GM21381 (cell line): ENCODE measurements around the gene HCN2.

ENCODE experiments used
- ATAC-seq: cut with Tn5 transposase; IDR thresholded peaks from one replicate; pipeline ENCODE4 v1.9.1; 2021; ENCODE audit warnings: mild to moderate bottlenecking, moderate library complexity; ENCODE audit not compliant: unreplicated experiment

Gene HCN2

GRCh38 chr19:651114-651818 lies 61.6 kb downstream of the HCN2 start:
- ATAC-seq: no peak

- ATAC-seq: no peak
Observed at GRCh38 chr19:651991-652390, 62.3 kb downstream of the HCN2 start.

GRCh38 chr19:652467-653389 lies 63.0 kb downstream of the HCN2 start:
- no peak for ATAC-seq

- no peak for ATAC-seq
Observed at GRCh38 chr19:653425-653824, 63.7 kb downstream of the HCN2 start.

GRCh38 chr19:655691-656090 lies 66.0 kb downstream of the HCN2 start:
- ATAC-seq: no peak

GRCh38 chr19:656751-657559 lies 67.3 kb downstream of the HCN2 start:
- ATAC-seq: no peak

GRCh38 chr19:657611-658010 lies 67.9 kb downstream of the HCN2 start:
- ATAC-seq: no peak

- ATAC-seq: no peak
Observed at GRCh38 chr19:658059-658839, 68.6 kb downstream of the HCN2 start.

GRCh38 chr19:658916-659839 lies 69.5 kb downstream of the HCN2 start:
- ATAC-seq: no peak

GRCh38 chr19:660793-661426 lies 71.2 kb downstream of the HCN2 start:
- ATAC-seq: no peak

GRCh38 chr19:661427-662196 lies 71.9 kb downstream of the HCN2 start:
- ATAC-seq: no peak

- ATAC-seq: peak; percentile 3
Observed at GRCh38 chr19:662207-662961, 72.7 kb downstream of the HCN2 start.

GRCh38 chr19:662962-663681 lies 73.4 kb downstream of the HCN2 start, which contains the start of gene RNF126:
TSS of gene RNF126 (minus strand) at chr19:663214. CDS start at chr19:663121, 93 bp downstream.
- ATAC-seq: peak; percentile 61

GRCh38 chr19:663682-664117 lies 74.0 kb downstream of the HCN2 start:
- no peak for ATAC-seq

- no peak for ATAC-seq
Observed at GRCh38 chr19:664913-665443, 75.3 kb downstream of the HCN2 start.
